ENCODE measurements around the gene HES2.
"Not testable (repeated sequence)": the region's sequence is repeated elsewhere in the genome, so short reads cannot be mapped to it uniquely, and the experiment has no call there.

The HES2 gene

DNA sequence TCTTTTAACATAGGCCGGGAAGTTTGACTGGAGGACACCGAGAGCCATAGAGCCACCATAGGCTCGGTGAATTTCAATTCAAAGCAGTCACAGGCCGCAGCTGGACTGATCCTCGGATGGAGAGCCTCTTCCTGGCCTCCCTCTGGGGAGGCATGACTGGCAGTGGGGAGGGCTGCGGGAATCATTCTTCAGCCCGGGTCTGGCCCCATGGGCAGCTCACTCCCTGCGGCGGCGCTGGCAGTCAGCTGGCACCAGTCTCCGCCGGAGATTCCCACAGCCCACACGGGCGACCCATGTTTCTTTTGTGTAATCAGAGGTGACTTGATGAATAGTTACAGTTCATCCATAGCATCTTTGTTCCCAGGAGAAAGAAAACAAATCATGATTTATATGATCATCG, 15.4 kb upstream of the HES2 start:
- no peak for DNase-seq

DNA sequence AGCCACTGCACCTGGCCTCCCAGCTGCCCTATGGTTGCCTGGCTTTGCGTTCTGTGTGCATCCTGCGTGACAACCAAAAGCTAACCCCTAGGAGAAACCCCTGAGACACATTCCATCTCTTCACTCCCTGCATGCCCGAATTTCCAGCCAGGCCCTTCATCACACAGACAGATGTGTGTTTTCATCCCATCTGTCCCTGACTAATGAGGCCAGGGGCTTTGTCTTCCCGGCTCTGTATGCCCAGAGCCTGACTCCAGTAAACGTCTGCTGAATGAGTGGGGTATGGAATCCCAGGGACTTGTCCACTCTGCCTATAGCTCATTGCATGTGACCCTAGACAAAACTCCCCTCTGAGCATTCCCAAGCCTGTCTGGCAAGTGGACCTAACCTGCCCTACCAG, 14.5 kb upstream of the HES2 start:
- DNase-seq: no peak

DNA sequence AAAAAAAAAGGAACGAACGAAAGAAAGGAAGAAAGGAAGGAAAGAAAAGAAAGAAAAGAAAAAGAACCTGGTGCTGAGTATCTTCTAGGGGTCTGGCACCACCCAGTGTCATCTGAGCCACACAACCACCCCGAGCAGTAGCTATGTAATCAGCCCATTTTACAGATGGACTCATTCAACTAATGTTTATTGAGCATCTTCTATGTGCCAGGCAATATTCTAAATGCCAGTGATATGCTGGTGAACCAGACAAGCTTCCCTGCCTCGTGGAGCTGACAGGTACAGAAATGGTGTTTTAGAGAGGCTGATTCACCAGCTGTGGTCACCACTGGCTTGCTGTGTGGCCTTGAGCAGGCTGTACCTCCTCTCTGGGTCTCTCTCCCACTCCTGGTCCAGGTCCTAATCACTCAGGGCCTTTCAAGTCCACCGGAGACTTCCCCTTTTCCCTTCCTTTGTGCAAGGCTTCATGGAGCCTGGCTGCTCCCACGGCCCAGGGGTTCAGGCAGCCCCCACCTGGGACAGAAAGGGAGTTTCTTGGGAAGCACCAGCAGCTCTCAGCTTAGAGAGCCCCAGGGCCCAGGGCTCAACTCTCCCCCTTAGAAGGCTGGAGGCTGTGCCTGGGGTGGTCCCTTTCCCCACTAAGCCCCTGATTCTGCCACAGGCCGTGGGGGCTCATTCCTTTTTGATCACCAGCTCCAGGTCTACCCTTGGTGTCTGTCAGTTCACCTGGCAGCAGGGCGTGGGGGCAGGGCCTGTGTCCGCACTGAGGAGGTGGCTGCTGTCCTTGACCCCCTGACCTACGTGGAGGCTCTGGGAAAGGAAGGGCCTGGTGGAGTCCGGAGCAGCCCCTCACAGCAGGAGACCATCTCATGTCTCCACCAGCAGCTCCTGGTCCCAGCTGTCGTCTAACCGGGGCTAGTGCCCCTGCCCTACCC, 12.2 kb upstream of the HES2 start:
- not testable (repeated sequence) for DNase-seq

DNA sequence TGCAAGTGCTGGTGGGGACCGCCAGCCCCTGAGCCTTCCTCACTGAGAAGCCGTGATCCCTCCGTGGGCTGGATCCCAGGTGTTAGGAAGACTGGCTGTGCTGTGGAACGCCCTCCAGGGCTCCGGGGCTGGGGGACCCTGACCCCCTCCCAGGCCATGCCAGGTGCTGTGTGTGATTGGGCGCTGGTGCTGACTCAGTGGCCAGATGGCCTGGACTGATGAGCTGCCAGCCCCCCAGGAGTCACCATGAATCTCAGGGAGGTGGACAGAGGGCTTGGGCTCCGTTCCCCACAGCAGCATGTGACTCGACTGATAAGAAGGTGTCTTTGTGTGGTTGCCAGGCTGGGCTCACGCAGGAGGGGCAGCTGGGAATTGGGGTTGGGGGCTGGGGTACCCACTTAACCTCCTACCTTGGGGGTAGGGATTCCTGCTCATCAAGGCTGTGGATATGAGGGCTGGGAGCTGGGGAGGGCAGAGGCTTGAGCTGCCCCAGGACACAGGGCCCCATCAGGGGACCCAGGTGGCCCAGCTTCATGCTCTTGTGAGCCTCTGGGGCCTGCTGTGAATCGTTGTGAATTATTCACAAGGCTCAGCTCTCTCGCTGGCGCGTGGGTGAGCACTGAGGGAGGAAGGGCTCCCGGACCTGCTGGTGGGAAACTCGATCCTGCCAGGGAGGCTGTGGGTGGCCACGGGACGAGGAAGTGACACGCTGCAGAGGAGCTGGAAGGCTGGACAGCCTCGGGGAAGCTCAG, 10.1 kb upstream of the HES2 start:
- DNase-seq: not testable (repeated sequence)

DNA sequence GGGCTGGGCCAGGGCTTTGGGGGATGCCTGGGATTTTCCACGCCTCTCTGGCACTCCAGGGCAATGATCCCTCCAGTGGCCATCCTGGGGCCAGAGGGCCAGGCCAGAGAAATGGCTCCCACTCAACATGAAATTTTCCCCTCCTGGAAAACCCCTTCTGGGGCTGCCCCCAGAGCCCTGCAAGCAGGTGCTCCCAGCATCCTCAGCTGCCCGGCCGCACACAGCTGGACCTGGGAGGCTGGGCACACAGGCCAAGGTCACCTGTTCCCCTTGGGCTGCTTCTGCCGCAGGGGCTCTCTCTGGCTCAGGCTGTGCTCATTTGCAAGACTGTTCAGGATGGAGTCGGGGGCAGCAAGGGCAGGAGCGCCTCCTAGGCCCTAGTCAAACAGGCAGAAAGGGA, 8.7 kb upstream of the HES2 start:
- DNase-seq: not testable (repeated sequence)

DNA sequence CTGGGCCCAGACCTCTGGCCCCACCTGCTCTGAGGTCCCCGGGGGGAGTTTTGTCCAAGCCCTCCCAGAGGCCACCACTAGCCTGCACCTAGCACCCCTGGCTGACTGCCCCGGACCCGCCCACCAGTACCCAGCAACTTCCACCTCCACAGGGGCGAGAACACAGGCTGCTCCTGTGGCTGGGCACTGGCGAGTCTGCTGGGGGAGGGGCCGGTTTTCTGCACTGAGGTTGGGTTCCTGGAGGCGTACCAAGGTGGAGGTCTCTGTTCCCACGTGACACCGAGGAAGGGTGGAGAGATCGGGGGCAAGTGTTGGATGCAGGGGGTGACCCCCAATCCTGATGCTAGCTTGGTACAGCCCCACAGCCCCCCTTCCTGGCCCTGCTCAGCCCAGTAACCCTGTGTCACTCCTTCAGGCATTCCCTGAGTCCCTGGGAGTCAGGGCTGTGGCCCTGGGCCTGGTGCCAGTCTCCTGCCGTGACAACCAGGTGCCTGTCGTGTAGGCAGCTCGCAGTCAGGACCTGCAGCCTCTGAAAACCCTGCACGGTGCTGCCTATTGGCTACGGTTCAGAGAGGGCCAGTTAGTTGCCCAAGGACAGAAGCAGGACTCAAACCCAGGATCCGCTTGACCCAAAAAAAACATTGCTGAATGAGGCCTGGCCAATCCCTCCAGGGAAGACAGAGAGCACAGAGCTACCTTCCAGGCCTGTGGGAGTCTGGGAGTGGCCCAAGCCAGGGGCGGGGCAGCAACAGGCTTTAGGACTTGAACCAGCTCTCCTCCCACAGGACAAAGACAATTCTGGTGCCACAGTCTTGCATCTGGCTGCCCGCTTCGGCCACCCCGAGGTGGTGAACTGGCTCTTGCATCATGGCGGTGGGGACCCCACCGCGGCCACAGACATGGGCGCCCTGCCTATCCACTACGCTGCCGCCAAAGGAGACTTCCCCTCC, 8.0 kb upstream of the HES2 start:
- DNase-seq: no peak

DNA sequence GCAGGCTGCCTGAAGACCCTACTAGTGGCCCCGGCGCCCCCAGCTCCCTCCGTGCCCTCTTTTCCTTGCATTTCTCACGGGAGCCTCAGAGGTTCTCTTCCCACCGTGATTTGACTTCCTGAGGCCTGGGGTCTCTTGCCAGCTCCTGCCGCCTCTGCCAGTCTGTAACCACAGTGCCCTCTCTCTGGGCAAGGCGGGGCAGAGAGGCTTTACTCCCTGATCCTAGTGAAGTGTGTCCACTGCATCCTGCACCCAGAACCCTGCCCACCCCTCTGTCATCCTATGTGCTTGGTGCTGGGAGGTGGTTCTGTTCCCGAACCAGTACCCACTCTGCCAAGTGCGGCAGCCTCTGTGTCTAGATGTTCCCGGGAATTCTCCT, 7.2 kb upstream of the HES2 start:
- no peak for DNase-seq

DNA sequence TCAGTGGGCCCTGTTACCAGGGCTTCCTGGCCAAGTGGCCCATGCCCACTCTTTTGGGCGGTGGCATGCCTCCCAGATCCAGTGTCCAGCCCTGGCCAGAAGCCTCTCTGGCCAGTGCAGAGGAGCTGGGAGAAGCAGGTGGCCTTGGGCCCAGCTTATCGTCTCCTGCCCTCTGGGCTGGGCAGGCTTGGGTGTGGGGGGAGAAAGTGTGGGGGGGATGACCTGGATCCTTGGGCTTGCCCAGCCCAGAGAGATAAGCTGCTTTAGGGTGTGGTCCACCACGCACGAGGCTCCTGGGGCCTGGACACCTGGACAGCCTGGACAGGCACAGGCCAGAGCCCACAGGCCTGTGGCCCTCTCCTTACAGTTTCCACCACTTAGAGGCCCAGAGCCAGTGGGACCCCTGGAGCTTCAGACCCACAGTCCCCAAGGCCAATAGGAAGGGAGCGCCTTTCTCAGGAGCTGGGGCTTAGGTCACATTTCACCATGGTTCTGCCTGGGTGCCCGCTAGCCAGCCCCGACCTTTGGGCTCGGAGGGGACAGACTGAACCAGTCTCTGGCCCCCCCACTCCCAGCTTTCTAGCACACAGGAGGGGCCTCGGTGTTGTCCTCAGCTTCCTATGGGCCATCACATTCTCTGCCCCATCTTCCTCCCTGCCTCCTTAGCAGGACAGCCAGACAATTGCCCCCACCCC, 6.7 kb upstream of the HES2 start:
- no peak for DNase-seq

DNA sequence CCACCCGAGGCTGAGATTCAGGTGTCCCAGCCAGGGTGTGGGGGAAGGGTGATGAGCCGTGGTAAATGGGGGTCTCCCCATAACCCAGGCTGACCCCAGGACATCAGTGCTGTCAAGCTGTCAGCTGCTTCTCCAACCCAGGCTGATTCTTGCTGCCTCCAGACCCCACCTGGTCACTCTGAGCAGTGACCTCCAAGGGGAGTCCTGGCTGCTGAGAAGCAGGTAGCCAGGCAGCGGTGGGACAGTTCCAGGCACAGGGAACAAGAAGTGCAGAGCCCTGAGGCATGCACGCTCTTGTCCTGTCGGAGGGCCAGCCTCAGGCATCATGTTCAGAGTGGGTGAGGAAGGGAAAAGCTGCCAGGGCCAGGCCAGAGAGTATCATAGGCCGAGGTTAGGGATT, 5.9 kb upstream of the HES2 start:
- DNase-seq: no peak

DNA sequence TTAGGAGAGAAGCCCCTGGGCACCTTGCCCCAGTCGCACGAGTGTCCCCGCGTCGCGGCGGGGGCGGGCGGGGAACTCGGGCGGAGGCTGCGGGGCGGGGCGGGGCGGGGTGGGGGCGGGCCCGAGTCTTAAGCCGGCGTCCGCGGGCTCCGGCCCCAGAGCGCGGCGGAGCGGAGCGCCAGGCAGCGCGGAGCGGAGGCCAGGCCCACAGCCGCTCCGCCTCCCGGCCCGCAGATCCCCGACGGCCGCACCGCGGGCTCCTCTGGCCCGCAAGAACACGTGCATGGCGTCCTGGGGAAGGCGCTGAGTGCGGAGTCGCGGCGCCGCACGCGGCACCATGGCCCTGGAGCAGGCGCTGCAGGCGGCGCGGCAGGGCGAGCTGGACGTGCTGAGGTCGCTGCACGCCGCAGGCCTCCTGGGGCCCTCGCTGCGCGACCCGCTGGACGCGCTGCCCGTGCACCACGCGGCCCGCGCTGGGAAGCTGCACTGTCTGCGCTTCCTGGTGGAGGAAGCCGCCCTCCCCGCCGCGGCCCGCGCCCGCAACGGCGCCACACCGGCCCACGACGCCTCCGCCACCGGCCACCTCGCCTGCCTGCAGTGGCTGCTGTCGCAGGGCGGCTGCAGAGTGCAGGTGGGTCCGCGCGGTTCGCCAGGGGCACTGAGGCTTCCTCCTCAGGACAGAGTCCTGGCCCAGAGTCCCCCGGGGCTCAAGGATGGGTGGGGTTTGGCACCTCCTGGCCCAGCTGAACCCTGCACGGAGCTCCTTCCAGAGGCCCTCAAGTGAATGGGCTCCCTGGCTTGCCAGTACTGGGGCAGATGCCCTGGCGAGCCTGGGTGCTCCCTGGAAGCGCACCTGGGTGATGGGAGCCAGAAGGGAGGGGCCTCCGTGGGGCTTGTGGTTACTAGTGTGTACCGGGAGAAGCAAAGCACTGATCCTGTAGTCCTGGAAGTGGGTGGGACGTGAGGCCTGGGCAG, 5.2 kb upstream of the HES2 start, which contains the start of gene ESPN:
TSS of gene ESPN (plus strand) at position 158 of the 975 bp plus-strand sequence. CDS start at position 338, 180 bp downstream.
- DNase-seq: no peak

DNA sequence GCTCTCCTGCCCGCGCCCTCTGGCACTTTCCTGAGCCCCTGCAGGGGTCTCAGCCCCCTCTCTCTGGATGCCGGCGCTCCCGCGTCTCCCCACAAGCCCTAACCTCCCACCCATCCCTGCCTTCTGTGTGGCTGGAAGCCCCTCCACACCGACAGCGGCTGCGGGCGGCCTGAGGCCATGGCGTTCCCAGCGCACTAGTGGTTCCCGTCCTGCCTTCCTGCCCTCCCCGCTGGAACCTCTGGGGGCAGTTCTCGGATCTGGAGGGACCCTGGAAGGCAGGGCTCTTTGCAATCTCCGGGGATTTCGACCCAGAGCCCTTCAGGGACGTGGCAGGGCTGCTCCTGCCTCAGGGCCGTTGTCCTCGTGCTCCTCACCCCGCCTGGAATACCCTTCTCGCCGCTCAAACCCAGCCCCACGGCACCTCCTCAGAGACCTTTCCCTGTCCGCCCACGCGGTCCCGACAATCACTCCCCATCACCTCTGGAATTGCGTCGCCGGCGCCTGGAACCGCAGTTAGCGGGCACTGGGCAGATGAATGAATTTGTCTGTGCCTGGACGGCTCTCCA, 4.4 kb upstream of the HES2 start:
- no peak for DNase-seq

DNA sequence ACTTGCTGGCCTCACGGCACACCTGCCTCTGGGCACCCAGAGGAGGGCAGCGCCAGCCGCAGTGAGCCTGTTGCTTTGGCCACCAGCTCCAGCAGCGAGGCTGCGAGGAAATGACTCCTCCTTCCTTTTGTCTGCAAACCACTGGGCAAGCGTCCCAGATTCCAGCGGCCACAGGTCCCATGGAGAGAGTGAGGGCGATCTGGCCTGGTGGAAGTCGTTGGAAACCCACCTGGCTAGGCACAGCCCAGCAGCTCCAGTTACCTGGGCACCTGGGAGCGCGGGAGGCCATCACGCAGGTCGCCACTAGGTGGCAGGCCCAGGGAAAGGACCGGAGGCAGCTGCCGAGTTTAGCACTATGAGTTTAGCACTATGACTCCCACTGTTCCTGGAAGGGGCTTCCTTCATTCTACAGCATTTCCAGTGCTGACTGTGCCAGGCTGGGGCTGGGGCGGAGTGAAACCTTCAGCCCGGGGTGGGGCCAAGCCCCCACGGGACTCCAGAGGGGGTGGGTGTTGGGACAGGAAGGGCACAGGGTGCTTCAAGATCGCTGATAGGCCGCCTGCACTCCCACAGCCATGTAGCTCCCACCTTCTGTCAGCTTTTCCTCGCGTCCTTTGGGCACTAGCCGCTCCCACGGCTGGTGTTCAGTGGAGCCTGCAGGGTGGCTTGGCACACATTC, 3.7 kb upstream of the HES2 start:
- DNase-seq: peak; percentile 73

DNA sequence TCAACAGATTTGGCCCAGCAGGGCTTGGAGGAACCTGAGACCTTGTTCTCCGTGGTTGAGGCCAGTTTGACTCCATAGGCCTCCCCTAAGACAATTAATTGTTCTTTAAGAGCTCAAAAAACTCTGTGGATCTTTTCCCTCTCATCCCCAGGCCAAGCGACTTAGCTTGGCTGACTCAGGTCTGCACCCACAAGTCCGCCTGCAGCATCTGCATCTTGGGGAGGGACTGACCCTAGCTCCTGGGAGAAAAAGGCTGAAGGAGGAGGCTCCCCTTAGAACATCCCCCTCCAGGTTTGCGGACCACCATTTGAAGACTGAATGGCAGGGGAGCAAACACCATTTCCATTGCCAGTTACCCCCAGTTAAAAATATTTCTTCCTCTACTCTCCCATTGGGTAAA, 1.5 kb upstream of the HES2 start:
- no peak for DNase-seq

DNA sequence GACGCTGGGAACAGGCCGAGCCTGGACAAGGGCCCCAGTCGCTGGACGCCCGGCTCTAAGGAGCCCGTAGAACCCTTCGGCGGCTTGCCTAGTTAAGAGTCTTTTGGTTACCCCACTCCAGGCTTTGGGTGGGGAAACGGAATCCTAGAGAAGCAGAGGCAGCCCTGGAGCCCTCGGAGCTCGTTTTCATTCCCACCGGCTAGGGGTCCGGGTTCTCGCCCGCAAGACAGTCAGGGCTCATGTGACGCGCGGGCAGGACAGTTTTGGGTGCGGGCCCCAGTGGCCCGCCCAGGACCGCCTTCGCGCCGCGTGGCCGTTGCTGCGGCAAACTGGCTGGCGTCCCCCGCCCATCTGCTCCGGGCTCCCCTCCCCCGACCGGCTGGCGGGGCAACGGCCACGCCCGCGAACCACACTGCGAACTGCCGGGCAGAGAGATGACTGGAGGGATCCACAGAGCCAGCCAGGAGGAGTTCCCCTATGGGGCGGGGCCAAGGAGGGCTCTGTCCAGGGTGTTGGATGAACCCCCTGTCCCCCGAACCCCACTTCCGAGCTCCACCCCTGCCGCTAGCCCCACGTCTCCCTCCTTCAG, 829 bp upstream of the HES2 start:
- peak; percentile 34 for DNase-seq

DNA sequence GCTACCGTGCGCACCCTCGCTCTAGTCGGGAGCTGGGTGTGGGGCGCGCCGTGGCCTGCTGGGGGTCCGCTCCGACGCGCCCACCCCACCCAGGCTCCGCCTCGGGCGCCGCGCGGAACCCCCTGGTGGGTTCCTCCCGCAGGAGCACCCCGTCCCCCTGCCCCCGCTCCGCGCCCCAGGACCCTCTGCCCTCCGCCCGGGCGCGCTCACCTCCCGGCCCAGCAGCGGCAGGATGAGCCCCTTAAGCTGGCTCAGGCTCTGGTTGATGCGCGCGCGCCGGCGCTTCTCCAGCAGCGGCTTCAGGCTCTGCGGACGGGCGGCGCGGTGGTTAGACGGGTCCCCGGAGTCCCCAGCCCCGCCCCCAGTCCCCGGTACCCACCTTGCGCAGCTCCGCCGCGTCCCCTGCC, 319 bp downstream of the HES2 start:
- no peak for DNase-seq

DNA sequence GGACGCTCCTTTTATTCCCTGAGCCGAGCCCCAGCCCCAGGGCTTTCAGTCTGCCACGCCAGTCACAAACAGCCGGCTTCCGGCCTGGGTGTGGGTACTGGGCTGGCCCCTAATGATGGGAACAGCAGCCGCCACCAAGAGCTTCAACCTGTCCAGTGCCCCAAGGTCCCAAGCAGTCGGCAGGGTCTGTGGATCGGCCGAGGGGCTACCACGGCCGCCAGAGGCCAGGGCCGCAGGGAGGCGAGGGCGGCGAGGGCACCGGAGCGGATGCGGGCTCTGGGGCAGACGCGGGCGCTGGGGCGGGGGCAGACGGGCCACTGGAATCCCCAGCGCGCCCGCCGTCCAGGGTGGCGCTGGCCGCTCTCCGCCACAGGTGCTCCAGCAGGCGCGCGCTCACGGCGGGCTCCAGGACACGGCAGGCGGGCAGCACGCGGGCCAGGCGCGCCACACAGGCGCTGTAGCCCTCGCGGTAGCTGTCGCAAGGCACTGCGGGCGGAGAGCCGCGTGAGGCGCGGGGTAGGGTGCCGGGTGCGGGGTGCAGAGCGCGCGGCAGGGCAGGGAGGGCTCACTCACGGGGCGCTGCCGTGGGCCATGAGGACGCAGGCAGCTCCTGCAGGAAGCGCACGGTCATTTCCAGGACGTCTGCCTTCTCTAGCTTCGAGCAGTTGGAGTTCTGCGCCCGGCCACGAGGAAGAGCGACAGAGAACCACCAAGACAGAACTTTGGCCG, 887 bp downstream of the HES2 start:
- no peak for DNase-seq

DNA sequence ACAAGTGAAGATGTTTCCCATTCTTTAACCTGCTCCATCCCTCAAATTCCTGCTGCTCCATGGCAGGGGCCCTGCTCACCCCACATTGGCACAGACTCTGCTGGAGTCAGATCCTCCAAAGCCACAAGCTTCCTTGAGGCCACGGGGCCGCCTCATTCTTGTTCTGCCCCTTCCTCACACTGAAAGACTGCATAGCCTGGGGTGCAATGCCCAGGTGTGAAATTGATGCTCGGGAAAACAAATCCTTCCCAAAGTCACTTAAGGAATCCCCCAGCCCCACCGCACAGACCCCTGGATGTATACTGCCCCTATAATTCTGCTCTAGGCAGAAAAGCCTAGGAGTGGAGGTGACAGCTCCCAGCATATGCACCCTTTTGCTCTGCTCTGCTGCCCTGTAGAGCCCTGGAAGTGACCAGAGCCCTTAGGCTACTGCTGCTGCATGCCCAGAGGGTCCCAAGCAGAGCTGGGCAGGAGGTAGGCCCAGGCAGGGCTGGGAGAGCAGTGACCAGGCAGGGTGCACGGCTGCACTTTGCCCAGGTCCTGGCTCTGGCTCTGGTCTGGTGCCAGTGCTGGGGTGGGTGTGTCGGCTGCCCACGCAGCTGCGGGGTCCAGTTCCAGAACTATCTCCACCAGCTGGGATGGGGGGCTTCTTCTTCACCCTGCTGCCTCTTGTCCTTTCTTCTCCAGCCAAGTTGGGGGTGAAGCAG, 1.6 kb downstream of the HES2 start:
- no peak for DNase-seq

DNA sequence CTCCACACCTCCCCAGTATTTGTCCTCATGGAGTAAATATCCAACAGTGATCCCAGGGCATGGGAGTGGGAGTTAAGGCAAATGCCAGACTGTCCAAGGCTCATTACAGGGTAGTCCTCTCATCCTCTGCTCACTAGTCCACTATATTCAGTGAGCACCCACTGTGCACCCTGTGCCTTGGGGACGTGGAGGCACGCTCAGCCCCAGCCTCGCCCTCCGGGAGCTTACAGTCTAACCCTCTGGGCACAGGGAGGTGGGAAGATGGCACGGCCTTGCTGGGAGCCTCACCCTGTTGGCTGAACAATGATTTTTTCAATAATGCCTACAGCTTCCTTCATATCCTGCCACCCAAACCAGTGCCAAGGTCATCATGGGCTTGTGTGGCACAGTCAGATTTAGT, 2.8 kb downstream of the HES2 start:
- DNase-seq: no peak

All from activated CD4-positive, alpha-beta T cell treated with anti-CD3 and anti-CD28 coated beads, Interleukin-10, Interleukin-2, amounts not matched to agents 100 ng/mL and 50 ng/mL, durations not matched to agents 16 hours and 8 hours (primary cell).